ENCODE data around the gene TNF.

GRCh38 chr6:31532644-31533454 lies 42.5 kb upstream of the TNF start:
- TF ChIP-seq, protein P1, sequence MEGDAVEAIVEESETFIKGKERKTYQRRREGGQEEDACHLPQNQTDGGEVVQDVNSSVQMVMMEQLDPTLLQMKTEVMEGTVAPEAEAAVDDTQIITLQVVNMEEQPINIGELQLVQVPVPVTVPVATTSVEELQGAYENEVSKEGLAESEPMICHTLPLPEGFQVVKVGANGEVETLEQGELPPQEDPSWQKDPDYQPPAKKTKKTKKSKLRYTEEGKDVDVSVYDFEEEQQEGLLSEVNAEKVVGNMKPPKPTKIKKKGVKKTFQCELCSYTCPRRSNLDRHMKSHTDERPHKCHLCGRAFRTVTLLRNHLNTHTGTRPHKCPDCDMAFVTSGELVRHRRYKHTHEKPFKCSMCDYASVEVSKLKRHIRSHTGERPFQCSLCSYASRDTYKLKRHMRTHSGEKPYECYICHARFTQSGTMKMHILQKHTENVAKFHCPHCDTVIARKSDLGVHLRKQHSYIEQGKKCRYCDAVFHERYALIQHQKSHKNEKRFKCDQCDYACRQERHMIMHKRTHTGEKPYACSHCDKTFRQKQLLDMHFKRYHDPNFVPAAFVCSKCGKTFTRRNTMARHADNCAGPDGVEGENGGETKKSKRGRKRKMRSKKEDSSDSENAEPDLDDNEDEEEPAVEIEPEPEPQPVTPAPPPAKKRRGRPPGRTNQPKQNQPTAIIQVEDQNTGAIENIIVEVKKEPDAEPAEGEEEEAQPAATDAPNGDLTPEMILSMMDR (IDR thresholded peaks at IDR 0.05) = no peak
- no peak for TF ChIP-seq POLR2A (IDR thresholded peaks at IDR 0.05)

Measured in heart left ventricle (tissue), 13 donors.